HG02870 (cell line): Measurements from ENCODE around the gene SLN.
"Not testable (repeated sequence)": the region's sequence is repeated elsewhere in the genome, so short reads cannot be mapped to it uniquely, and the experiment has no call there.

Source experiments
- ATAC-seq: cut with Tn5 transposase; IDR thresholded peaks from one replicate; pipeline ENCODE4 v1.9.1; 2021; ENCODE audit warnings: mild to moderate bottlenecking, moderate library complexity; ENCODE audit not compliant: unreplicated experiment

Gene SLN

DNA sequence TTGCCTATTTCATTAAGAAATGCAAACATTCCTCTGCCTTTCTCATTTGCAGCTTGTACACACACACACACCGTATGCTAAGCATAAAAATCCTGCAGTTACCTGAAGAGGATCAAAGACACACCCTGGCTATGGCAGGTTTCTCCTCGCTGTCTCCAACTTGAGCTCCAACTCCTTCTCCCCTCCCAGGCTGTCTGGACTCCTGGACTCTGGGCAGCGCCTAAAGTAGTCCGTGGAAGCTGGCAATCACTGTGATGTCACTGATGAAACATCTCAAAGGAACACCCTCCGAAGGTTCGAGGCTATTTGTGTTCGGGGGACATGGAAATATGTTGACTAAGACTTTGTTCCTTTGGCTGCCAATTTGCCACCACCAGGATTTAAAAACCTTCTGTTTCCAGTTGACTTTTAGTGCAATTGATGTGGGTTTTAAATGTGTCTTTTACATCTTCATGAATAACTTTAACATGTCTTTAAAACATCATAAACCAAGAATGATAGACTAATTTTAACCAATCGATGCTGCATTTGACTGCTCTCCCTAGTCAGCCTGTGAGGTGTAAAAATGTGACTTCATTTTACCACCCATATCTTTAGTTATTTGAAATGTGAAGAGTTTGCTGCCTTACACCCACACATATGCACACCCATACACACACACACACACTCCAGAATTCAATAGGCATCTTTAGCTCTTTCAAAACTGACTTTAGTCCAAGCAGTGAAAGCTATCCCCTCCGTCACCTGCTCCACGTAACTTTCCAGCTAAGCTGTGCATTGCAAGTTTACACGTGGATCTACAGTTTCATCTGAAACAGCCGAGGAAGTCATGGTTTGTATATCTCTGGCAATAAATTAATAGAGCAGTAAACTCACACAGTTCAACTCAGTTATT is at the start of gene SLN:
Gene SLN, minus strand, starts transcription at position 196 of the 895 bp plus-strand sequence.
- ATAC-seq: no peak

DNA sequence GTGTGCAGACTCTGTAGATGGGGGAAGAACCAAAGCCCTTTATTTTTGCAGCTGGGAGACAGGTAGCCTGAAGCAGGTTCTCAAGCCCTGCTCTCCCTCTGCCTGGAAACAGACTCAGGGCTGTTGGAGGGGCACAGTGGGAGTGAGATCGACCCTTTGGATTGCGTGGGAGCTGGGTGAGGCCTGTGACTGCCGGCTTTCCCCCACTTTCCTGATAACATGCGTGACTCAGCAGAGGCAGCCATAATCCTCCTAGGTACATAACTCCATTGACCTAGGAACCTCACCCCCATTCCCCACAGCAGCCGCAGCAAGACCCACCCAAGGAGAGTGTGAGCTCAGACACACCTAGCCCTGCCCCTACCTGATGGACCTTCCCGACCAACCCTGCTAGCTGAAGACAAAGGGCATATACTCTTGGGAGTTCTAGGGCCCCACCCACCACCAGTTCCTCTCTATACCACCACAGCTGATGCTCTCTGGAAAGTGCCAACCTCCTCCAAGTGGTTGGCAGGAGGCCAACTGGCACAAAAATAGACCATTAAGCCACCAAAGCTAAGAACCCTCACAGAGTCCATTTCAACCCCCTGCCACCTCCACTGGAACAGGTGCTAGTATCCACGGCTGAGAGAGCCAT is 47.0 kb upstream of the SLN start:
- not testable (repeated sequence) for ATAC-seq

DNA sequence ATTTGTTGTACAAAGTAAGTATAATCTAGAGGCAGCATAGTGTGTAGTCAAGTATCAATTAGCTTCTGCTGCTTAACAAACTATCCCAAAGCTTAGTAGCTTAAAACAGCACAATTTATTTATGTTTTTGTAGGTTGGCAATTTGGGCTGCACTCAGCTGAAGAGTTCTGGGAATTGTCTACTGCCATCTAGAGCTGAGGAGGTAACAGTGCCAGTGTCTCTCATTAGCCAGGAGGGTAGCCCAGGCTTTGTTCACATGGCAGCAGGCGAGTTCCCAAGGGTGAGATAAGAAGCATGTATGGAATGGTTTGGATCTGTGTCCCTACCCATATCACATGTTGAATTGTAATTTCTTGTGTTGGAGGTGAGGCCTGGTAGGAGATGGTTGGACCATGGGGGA is 45.8 kb upstream of the SLN start:
- no peak for ATAC-seq

DNA sequence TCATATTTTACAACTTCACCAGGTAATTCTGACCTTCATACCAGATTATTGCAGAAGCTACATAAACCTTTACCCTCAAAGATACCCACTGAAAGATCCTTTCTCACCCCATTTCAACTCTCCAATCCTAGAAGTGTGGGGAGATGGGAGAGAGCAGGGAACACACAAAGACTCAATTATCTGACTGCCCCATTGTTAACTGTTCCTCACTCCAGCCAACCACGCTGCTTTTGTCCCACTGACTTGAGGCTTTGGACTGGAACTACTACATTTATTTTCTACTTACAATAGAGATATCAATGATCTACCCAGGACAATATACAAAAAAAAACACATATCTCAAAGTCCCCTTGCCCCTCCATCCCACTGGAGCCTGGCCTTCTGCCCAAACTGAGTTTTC is 44.7 kb upstream of the SLN start:
- no peak for ATAC-seq

DNA sequence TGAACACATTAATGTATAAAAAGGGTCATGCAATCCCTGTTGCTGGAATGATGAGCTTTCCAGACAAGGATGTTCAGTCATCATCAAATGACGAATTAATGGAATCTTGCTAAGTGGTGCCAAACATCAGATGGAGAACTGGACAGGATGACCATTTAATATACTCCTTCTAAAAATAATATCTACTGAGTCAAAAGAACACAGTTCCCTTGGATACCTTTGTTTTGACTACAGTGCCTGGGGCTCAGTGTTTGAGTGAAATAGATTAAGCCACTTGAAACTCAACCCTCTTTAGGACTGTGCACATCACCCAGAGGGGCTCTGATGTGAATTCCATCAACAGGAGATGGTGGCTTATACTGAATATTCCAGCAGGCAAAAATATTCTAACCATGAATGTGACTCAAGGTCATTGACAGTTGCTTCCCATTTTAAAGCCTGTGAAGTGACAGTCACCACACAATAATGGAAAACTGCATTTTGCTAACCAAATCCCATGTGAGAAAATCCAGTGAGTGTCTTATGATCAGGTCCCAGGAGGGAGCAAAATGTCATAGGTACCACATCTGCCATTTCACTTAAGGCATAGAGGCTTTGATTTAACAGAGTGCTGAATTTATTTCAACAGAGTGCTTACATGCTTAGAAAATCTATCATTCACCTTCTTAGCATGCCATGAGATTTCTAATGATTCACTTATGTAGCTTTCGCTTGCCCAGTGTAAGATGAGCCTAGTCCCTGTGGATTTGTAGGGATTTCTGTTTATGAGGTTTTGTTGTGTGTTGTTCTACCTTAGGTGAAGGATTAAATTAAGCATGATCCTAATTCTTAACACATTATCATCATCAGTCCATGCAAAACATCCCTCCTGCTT is 41.3 kb upstream of the SLN start:
- no peak for ATAC-seq

DNA sequence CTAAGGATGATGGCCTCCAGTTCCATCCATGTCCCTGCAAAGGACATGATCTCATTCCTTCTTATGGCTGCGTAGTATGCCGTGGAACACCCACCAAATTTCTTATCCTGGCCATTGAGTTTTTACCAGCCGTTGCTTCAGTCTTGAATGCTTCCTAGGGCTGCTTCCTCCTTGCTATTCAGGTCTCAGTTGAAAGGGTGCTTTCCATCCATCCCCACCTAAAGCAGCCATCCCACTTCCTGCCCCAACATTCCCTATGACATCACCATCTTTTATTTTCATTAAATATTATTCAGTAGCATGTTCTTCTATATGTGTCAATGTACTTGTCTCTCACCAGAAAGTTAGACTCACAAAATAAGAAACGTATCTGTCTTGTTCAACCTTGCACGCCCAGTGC is 40.7 kb upstream of the SLN start:
- no peak for ATAC-seq

DNA sequence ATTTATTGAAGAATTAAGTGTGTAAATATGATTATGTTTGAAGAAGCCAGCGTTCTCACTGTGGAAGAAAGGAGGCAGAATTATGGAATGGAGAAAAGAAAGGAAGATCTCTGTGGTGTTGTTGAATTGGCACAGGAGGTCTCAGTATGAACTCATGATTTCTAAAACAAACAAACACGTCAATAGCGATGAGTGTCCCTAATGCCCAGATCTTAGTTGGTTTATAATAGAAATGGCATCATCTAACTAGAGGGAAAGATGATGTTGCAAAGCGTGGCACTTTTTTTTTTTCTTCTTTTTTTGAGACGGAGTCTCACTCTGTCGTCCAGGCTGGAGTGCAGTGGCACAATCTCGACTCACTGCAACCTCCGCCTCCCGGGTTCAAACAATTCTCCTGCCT is 39.2 kb upstream of the SLN start:
- ATAC-seq: no peak

DNA sequence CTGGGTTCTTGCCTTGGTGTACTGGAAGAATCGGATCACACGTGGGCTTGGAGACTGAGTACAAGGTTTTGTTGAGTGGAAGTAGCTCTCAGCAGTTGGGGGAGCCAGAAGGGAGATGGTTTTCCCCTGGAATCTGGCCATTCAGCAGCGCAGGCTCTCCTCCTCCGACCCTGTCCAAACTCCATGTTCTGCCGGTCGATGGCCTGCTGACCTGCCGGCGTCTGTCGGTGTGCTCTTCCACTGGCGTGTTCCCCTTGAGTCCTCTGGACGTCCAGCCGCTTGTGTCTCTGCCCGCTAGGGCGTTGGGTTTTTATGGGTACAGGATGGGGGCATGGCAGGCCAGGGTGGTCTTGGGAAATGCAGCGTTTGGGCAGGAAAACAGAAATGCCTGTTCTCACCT is 38.5 kb upstream of the SLN start:
- ATAC-seq: no peak

DNA sequence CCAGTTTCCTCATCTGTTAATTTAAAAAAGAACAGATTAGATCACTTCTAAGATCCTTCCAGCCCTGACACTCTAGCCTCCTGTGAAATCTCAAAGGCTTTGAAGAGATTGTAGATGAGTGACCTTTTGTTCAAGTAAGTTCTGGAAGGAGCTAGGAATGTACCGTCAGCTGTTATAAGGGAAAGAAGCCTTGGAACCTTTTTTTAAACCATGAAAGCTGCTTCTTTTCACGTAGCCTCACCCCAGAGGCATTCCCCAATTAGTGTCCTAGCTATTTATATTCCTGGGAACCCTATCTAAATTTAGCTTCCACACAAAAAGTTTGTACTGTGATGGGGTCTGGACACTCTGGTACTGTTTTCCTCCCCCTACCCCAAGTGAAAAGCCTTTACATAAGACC is 35.8 kb upstream of the SLN start:
- ATAC-seq: no peak

DNA sequence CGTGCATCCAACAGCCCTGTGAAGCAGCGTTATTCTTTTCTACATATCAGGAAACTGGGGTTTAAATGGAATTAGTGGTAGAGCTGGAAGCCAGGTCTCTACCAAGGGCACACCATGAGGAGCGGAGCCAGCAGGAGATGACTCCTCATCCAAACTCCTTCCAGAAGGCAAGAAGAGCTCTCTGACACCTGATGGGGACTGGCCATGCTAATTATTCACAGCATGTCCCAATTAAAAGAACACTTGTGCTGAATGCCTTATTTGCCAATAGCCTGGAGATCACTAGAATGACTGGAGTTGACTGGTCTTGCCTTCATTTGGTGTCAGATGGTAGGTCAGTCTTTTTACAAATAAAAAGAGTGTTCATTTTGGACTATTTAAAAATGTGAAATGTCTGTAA is 32.9 kb upstream of the SLN start:
- ATAC-seq: no peak

DNA sequence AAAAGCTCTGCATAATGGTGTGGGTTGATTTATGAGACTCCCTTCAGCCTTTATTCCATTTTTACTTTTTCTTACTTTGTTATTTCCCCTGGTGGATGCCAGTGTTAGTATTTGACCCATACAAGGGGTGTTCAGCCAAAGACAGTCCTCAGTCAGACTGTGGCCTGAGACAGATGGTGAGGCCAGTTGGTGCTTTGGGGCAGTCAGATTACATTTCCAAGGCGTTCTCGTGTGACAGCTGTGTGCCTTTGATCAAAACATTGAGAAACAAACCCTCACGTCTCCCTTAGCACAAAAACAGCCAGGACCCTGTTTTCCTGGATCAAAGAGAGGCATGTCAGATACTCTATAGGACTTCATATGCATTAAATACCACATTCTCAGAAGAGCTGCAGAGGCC is 31.3 kb upstream of the SLN start:
- no peak for ATAC-seq

DNA sequence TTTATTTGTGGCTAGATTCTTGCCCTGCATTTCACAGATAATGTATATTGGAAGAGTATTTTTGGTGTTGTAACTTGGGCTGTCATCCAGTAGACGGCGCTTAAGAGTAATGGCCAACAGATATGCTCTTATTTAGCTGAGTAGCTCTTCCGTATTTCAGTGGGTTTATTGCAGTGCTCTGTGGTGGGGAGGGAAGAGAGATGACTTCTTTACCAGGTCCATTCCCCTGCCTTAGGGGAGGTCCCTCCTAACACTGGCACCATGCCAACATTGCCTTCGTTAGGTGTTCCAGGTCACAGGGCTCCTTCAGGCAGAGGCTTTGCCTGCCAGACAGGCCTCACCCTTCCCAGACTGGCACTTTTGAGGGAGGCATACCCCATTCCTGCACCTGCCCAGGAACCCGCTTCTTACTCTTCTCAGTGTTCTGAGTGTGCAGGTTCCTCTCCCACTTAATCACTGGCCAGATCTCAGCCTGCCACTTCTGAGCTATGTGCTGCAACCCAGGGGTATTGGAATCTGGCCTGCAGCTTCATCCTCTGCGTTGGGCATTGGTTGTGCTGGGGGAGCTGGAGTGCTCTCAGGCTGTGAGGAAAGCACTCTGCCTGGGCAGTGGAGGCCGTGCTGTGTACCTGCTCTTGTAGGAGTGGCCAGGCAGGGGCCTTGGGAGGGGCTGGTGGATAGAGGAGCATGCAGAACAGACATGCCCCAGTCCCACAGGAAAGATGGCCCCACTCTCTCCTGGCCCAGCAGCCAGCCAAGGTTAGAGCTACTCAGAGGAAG is 29.4 kb upstream of the SLN start:
- ATAC-seq: peak; percentile 97

DNA sequence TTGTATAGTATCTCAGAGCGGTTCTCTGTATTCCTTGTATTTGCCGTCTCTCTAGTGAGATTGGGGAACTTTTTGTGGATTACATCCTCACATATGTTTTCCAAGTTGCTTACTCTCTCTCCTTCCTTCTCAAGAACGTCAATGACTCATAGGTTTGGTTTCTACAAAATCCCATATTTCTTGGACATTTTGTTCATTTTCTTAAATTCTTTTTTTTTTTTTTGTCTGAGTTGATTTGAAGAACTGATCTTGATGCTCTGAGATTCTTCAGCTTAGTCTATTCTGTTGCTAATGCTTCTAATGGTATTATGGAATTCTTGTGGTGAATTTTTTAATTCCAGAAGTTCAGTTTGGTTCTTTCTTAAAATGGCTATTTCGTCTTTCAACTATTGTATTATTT is 28.4 kb upstream of the SLN start:
- no peak for ATAC-seq

DNA sequence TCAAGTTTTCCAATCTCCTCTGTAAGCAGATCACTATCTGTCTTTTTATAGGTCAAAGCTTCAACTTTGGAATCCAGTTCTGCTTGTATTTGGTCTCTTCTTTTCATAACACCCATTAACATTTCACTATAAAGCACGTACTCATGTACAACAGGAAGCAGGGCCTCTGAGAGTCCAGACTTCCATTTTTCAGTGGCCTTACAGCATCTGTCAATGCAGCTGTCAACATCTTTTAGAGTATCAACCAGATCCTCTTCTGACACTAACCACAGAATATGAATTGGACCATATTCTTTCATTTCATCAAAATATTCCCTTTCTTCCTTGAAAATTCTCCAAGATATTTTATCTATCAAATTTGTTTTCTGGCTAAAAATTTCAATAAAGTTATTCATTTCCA is 24.7 kb upstream of the SLN start:
- ATAC-seq: no peak

DNA sequence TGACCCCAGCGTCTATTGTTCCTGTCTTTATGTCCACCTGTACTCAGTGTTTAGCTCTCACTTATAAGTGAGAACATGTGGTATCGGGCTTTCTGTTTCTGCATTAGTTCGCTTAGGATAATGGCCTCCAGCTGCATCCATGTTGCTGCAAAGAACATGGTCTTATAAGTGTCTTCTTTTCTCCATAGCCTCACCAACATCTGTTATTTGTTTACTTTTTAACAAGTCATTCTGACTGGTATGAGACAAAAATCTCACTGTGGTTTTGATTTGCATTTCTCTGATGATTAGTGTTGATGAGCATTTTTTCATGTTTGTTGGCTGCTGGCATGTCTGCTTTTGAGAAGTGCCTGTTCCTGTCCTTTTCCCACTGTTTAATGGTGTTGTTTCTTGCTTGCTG is 21.7 kb upstream of the SLN start:
- no peak for ATAC-seq

DNA sequence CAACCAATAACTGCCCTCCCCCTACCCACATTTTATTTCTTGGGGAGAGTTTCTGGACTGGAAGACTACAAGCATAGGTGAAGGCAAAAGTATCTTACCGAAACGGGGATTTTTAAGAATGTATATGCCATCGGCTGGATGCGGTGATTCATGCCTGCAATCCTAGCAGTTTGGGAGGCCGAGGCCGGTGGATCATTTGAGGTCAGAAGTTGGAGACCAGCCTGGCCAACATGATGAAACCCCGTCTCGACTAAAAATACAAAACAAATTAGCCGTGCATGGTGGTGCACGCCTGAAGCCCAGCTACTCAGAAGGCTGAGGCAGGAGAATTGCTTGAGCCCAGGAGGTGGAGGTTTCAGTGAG is 20.8 kb upstream of the SLN start:
- ATAC-seq: no peak

DNA sequence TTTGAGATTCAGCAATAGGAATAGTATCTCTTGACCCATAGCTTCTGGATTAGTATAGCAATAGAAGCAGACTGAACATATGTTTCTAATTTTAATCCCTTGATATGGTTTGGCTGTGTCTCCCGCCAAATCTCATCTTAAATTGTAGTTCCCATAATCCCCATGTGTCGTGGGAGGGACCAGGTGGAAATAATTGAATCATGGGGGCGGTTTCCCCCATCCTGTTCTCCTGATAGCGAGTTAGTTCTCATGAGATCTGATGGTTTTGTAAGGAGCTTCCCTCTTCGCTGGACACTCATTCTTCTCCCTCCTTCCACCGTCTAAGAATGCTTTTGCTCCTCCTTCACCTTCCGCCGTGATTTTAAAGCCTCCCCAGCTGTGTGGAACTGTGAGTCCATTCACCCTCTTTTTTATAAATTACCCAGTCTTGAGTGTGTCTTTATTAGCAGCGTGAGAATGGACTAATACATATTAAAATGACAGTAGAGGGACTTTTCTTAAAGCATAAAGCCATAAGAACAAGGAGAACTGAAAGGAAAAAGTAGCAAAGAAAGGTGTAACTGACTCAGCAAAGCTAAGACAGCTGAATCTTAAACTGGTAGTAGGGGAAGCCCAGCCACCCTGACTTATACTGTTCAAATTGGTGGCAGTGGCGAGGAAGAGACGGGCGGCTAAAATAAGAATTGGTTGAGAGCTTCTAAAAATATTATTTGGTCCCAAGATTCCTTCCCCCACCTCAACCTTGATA is 20.3 kb upstream of the SLN start:
- ATAC-seq: peak; percentile 87

DNA sequence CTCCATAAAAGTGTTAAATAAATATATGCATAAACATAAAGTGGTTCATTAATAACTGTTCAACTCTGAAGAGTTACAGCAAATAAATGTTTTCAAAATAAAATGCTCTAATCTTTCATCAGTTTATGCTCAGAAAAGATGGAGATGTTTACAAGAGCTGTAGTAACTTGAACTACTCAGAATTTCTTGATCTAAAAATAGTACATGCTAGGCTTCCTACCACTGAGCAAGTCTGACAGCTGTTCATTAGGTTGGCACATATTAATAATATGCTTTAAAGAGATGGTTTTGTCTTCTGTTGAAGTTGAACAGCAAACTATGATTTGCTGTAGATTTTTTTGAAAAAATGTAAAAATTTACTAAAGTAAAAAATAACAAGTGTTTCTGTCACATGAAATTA is 10.8 kb upstream of the SLN start:
- ATAC-seq: no peak

DNA sequence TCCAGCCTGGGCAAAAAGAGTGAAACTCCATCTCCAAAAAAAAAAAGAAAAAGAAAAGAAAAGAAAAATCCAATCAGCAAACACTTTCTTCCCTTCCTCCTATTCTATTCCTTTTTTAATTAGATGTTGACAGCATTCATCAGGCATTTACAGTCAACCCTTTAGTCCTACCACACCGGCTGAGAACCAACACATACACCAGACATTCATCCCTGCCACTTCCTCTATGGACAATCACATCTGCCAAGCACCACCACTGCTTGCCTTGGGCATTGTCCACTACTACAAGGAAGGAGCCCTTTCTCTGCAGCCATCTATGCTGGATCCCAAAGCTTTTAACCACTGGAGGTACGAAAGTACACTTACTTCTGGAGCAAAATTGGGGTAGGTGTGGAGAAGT is 9.4 kb upstream of the SLN start:
- ATAC-seq: no peak

DNA sequence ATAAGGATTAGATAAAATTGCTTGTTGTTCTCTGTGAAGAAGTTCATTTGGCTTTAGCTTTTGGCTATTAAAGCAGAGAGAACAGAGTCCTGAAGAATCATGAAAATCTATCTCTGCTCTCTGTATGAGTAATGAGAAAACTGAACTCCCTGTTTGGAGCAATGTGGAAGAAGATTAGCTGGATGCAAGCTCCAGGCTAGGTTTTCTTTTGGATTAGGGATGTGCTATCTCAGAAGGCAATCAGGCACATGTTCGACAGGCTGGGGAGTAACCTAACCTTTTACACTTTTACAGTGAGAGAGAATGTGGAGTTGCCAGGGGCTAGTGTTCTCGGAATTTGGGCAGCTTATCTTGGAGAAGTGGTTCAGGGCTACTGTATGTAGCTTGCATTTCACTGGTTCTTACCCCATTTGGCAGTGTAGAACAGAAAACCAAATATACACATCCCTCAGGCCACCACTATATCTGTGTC is 8.5 kb upstream of the SLN start:
- ATAC-seq: no peak
